GM23338 (cell line): ENCODE measurements around the gene CAPN15. TPM values are rescaled to one million over a fixed set of nuclear protein-coding genes. Genes with fewer than 3 reads are reported as not detected.
"Not testable (repeated sequence)": the region's sequence is repeated elsewhere in the genome, so short reads cannot be mapped to it uniquely, and the experiment has no call there.

ENCODE experiments used
- ATAC-seq: fragments of 200-7000 bp; cut with Tn5 transposase; 3 replicates; pipeline ENCODE4 v1.9.1; 2020
- DNase-seq: peaks from one replicate; pipeline ENCODE4 v3.0.0-alpha.2; 2015; ENCODE audit warnings: low spot score
- H2AFZ ChIP-seq: fragments of 200-600 bp; sonication (generic); 2 replicates; pipeline ENCODE4 v1.8.0; 2016; ENCODE audit warnings: antibody characterized with exemption, mild to moderate bottlenecking, moderate library complexity
- H3F3A ChIP-seq: fragments of 200-600 bp; sonication (generic); replicated peaks from 2 replicates; pipeline ENCODE4 v1.8.0; 2017; ENCODE audit warnings: antibody characterized with exemption, mixed run types, low read depth
- H3K27ac ChIP-seq: fragments of 200-600 bp; sonication (generic); 2 replicates; pipeline ENCODE4 v1.6.1; 2016; ENCODE audit warnings: low read depth
- H3K27me3 ChIP-seq: fragments of 200-600 bp; sonication (generic); 2 replicates; pipeline ENCODE4 v1.8.0; 2016; ENCODE audit warnings: mild to moderate bottlenecking, mixed run types, moderate library complexity; ENCODE audit not compliant: insufficient read depth
- H3K36me3 ChIP-seq: fragments of 200-600 bp; sonication (generic); 2 replicates; pipeline ENCODE4 v1.8.0; 2016; ENCODE audit warnings: mild to moderate bottlenecking; ENCODE audit not compliant: insufficient read depth
- H3K4me1 ChIP-seq: fragments of 200-600 bp; sonication (generic); 2 replicates; pipeline ENCODE4 v1.8.0; 2016; ENCODE audit warnings: mild to moderate bottlenecking, moderate library complexity; ENCODE audit not compliant: insufficient read depth
- H3K4me2 ChIP-seq: fragments of 200-600 bp; sonication (generic); 2 replicates; pipeline ENCODE4 v1.7.1; 2017; ENCODE audit warnings: mixed run types
- H3K4me3 ChIP-seq: fragments of 200-600 bp; sonication (generic); 2 replicates; pipeline ENCODE4 v1.6.1; 2016; ENCODE audit warnings: mixed run types
- H3K79me2 ChIP-seq: fragments of 200-600 bp; sonication (generic); replicated peaks from 2 replicates; pipeline ENCODE4 v1.8.0; 2017; ENCODE audit warnings: mild to moderate bottlenecking; ENCODE audit not compliant: insufficient read depth
- H3K9me2 ChIP-seq: fragments of 200-600 bp; sonication (generic); 2 replicates; pipeline ENCODE4 v1.8.0; 2017; ENCODE audit not compliant: insufficient read depth
- H4K20me1 ChIP-seq: fragments of 200-600 bp; sonication (generic); replicated peaks from 2 replicates; pipeline ENCODE4 v1.8.0; 2017; ENCODE audit warnings: mild to moderate bottlenecking; ENCODE audit not compliant: insufficient read depth
- H3K27ac Mint-ChIP-seq: 2 replicates; pipeline ENCODE4 v1.8.0; 2020; ENCODE audit warnings: inconsistent platforms, mild to moderate bottlenecking, moderate library complexity, mixed read lengths
- H3K27me3 Mint-ChIP-seq: 3 replicates; pipeline ENCODE4 v1.8.0; 2022; ENCODE audit warnings: low read depth, mild to moderate bottlenecking, moderate library complexity, mixed read lengths, inconsistent platforms; ENCODE audit not compliant: insufficient read depth, poor library complexity
- H3K36me3 Mint-ChIP-seq: 3 replicates; pipeline ENCODE4 v1.8.0; 2021; ENCODE audit warnings: low read depth, mild to moderate bottlenecking, inconsistent platforms, moderate library complexity, mixed read lengths
- H3K4me1 Mint-ChIP-seq: 3 replicates; pipeline ENCODE4 v1.8.0; 2020; ENCODE audit warnings: mild to moderate bottlenecking, inconsistent platforms, mixed read lengths
- H3K4me3 Mint-ChIP-seq: 3 replicates; pipeline ENCODE4 v1.8.0; 2021; ENCODE audit warnings: moderate library complexity, mild to moderate bottlenecking, inconsistent platforms, mixed read lengths
- H3K9me3 Mint-ChIP-seq: 3 replicates; pipeline ENCODE4 v1.8.0; 2020; ENCODE audit warnings: moderate library complexity, mild to moderate bottlenecking, inconsistent platforms, mixed read lengths
- CTCF ChIP-seq, 2 experiments: fragments of 200-600 bp in 1 of 2; sonication (generic) in 1 of 2; conservative IDR thresholded peaks; 2 replicates each; pipeline versions ENCODE4 v1.5.1 to v1.6.1; 2016 to 2017; ENCODE audit warnings: antibody characterized with exemption in 2 of 2, low read depth in 2 of 2, mild to moderate bottlenecking in 2 of 2, moderate library complexity in 1 of 2
- EZH2 ChIP-seq: fragments of 200-600 bp; sonication (generic); IDR thresholded peaks from one replicate; pipeline ENCODE4 v1.8.0; 2017; ENCODE audit warnings: antibody characterized with exemption, mild to moderate bottlenecking, low read depth; ENCODE audit not compliant: unreplicated experiment
- NANOG ChIP-seq: IDR thresholded peaks from 2 replicates; pipeline ENCODE4 v1.6.1; 2016; ENCODE audit warnings: antibody characterized with exemption, borderline replicate concordance
- STAT1 ChIP-seq: IDR thresholded peaks from one replicate; pipeline ENCODE4 v1.6.1; 2016; ENCODE audit warnings: antibody characterized with exemption; ENCODE audit not compliant: unreplicated experiment
- ZNF114 ChIP-seq: fragments of 250-450 bp; sonication (Bioruptor Pico); IDR thresholded peaks from 2 replicates; pipeline ENCODE4 v1.5.0; 2020; ENCODE audit warnings: mild to moderate bottlenecking, moderate library complexity
- ZNF331 ChIP-seq: fragments of 250-450 bp; sonication (Bioruptor Pico); IDR thresholded peaks from 2 replicates; pipeline ENCODE4 v1.5.0; 2020; ENCODE audit warnings: low read depth, mild to moderate bottlenecking, moderate library complexity
- ZNF462 ChIP-seq: fragments of 250-450 bp; sonication (Bioruptor Pico); IDR thresholded peaks from 2 replicates; pipeline ENCODE4 v1.5.0; 2020; ENCODE audit warnings: mild to moderate bottlenecking, moderate library complexity
- polyA plus RNA-seq: library from polyadenylated mRNA; unstranded; fragments of >200 nt; fragmentation: Nextera tagmentation; extraction: Ambion mirVana; gene quantifications from 2 replicates; pipeline ENCODE4 v1.2.1, GENCODE V29; 2016
- total RNA-seq: library from RNA; depleted of rRNA; stranded (reverse); fragments of >200 nt; shearing (Covaris generic); gene quantifications from 2 replicates; pipeline ENCODE4 v1.2.3, GENCODE V29; 2014

CAPN15 gene
- total and polyA plus RNA-seq, 2 experiments from 2014 or later = 27.3 to 164 TPM

DNA sequence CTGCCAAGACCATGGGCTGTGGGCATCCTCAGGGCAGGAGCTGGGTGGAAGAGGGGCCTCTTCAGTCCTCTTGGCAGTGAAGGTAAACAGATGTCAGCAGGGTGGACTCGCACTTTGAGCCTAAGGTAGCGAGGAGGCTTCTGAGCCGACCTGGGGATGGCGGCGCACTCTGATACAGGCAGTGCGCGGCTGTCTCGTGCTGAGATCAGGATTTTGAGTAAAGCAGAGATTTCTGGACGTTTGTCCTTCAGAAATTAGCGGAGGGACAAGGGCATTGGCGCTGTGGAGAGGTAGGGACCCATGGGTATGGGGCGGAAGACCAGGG lies 69.2 kb downstream of the CAPN15 start (continued):
- TF ChIP-seq ZNF462 = no peak
- no peak for TF ChIP-seq NANOG
- no peak for TF ChIP-seq EZH2
- TF ChIP-seq CTCF (conservative IDR thresholded peaks at IDR 0.05; ENCODE audit: low read depth in 2 of 2) = no peak
- no peak for TF ChIP-seq ZNF331 (CRISPR knock-in tag)
- TF ChIP-seq STAT1 = no peak
- TF ChIP-seq ZNF114 (CRISPR knock-in tag) = no peak

- H3K36me3 ChIP-seq, H3K4me3 Mint-ChIP-seq, H3K9me2 ChIP-seq, H3K4me1 Mint-ChIP-seq, H3K9me3 Mint-ChIP-seq, ATAC-seq, H3K4me2 ChIP-seq, H3K4me1 ChIP-seq, H2AFZ ChIP-seq, H3K27ac ChIP-seq, H3K27me3 ChIP-seq, DNase-seq, H3K4me3 ChIP-seq, H3F3A ChIP-seq, H3K27ac Mint-ChIP-seq, H4K20me1 ChIP-seq: not testable (repeated sequence)
- peaks cover 37% of the 10 kb centered on the region for H3K79me2 ChIP-seq
- Mint-ChIP-seq H3K27me3 (peaks cover 18% of the 10 kb centered on the region), H3K36me3 (peaks cover 16% of the 10 kb centered on the region)
These were observed 70.1 kb downstream of the CAPN15 start for GRCh38 chr16:597655-598054.
